Hepatocyte (in vitro differentiated cells): ENCODE measurements around the gene HMCN1. TPM values are rescaled to one million over a fixed set of nuclear protein-coding genes. Genes with fewer than 3 reads are reported as not detected.

Experiments used
- DNase-seq: peaks from one replicate; pipeline ENCODE4 v3.0.0-alpha.2; 2016; ENCODE audit warnings: low spot score
- H2AFZ ChIP-seq: fragments of 200-600 bp; sonication (generic); 2 replicates; pipeline ENCODE4 v1.6.0; 2016; ENCODE audit warnings: antibody characterized with exemption, mild to moderate bottlenecking
- H3K27ac ChIP-seq: fragments of 200-600 bp; sonication (generic); 2 replicates; pipeline ENCODE4 v1.5.1; 2016; ENCODE audit warnings: mild to moderate bottlenecking
- H3K27me3 ChIP-seq: fragments of 200-600 bp; sonication (generic); 2 replicates; pipeline ENCODE4 v1.6.1; 2016
- H3K36me3 ChIP-seq: fragments of 200-600 bp; sonication (generic); replicated peaks from 2 replicates; pipeline ENCODE4 v1.5.1; 2016; ENCODE audit warnings: low read depth; ENCODE audit not compliant: insufficient read depth
- H3K4me1 ChIP-seq: fragments of 200-600 bp; sonication (generic); 2 replicates; pipeline ENCODE4 v1.5.1; 2016; ENCODE audit warnings: mild to moderate bottlenecking, moderate library complexity; ENCODE audit not compliant: insufficient read depth
- H3K4me2 ChIP-seq: fragments of 200-600 bp; sonication (generic); 2 replicates; pipeline ENCODE4 v1.6.0; 2016
- H3K4me3 ChIP-seq: fragments of 200-600 bp; sonication (generic); 2 replicates; pipeline ENCODE4 v1.5.1; 2016; ENCODE audit warnings: mild to moderate bottlenecking
- H3K79me2 ChIP-seq: fragments of 200-600 bp; sonication (generic); 2 replicates; pipeline ENCODE4 v1.6.0; 2017; ENCODE audit warnings: mild to moderate bottlenecking
- H3K9me2 ChIP-seq: fragments of 200-600 bp; sonication (generic); replicated peaks from 2 replicates; pipeline ENCODE4 v1.6.0; 2017; ENCODE audit warnings: mild to moderate bottlenecking; ENCODE audit not compliant: insufficient read depth
- H3K9me3 ChIP-seq: fragments of 200-600 bp; sonication (generic); 2 replicates; pipeline ENCODE4 v1.5.1; 2016; ENCODE audit warnings: low read depth, mild to moderate bottlenecking
- H4K20me1 ChIP-seq: fragments of 200-600 bp; sonication (generic); 2 replicates; pipeline ENCODE4 v1.6.0; 2016; ENCODE audit warnings: mild to moderate bottlenecking; ENCODE audit not compliant: insufficient read depth, poor library complexity, severe bottlenecking
- CTCF ChIP-seq: fragments of 200-600 bp; sonication (generic); IDR thresholded peaks from 2 replicates; pipeline ENCODE4 v1.5.1; 2016; ENCODE audit warnings: antibody characterized with exemption, mild to moderate bottlenecking; ENCODE audit not compliant: poor library complexity
- EZH2 ChIP-seq: fragments of 200-600 bp; sonication (generic); IDR thresholded peaks from 2 replicates; pipeline ENCODE4 v1.6.1; 2016; ENCODE audit warnings: antibody characterized with exemption, mild to moderate bottlenecking, borderline replicate concordance
- EZH2phosphoT487 ChIP-seq: fragments of 200-600 bp; sonication (generic); IDR thresholded peaks from one replicate; pipeline ENCODE4 v1.6.1; 2018; ENCODE audit warnings: antibody characterized with exemption, mild to moderate bottlenecking, low read depth, moderate library complexity; ENCODE audit not compliant: unreplicated experiment, severe bottlenecking
- WGBS: methylation state at CpG from one replicate; pipeline ENCODE4 v1.1.6; 2016; ENCODE audit warnings: low lambda C conversion rate; ENCODE audit errors: missing lambda C conversion rate; 5-methylcytosine and 5-hydroxymethylcytosine counted together
- polyA plus RNA-seq: library from polyadenylated mRNA; unstranded; fragments of >200 nt; fragmentation: Nextera tagmentation; extraction: Ambion mirVana; gene quantifications from 2 replicates; pipeline ENCODE4 v1.2.1, GENCODE V29; 2016
- total RNA-seq: library from RNA; depleted of rRNA; stranded (reverse); fragments of >200 nt; gene quantifications from 2 replicates; pipeline ENCODE4 v1.2.3, GENCODE V29; 2014

The HMCN1 gene
- total and polyA plus RNA-seq, 2 experiments from 2014 or later: 2.3 to 13.4 TPM

- Histone ChIP-seq H3K4me3 (no peak overlapping the region), H3K36me3 (no peaks in the 10 kb centered on the region), H3K9me3 (no peaks in the 10 kb centered on the region), H3K27me3 (no peaks in the 10 kb centered on the region), H3K27ac (no peak overlapping the region), H2AFZ (no peak overlapping the region), H4K20me1 (no peaks in the 10 kb centered on the region), H3K4me2 (no peak overlapping the region), H3K79me2 (no peaks in the 10 kb centered on the region), H3K9me2 (no peaks in the 10 kb centered on the region), H3K4me1 (peaks cover 6% of the 10 kb centered on the region)
- no peak for TF ChIP-seq CTCF
- no peak for TF ChIP-seq EZH2phosphoT487
- no peak for TF ChIP-seq EZH2
- DNase-seq: no peak
- WGBS: 40% methylated on average over 3 of the region's 3 CpGs
Measured at GRCh38 chr1:186220067-186220466, 485.9 kb downstream of the HMCN1 start.

- Histone ChIP-seq H3K4me1 (peaks cover 6% of the 10 kb centered on the region), H3K36me3 (no peaks in the 10 kb centered on the region), H3K9me2 (no peaks in the 10 kb centered on the region), H3K27me3 (no peaks in the 10 kb centered on the region), H2AFZ (no peak overlapping the region), H3K4me2 (no peak overlapping the region), H3K27ac (no peak overlapping the region), H4K20me1 (no peaks in the 10 kb centered on the region), H3K9me3 (no peaks in the 10 kb centered on the region), H3K79me2 (no peaks in the 10 kb centered on the region), H3K4me3 (no peak overlapping the region)
- no peak for DNase-seq
- 92% methylated on average over 1 of the region's 1 CpG for WGBS
- no peak for TF ChIP-seq EZH2
- no peak for TF ChIP-seq CTCF
- no peak for TF ChIP-seq EZH2phosphoT487
Measured at GRCh38 chr1:186220911-186221310, 486.7 kb downstream of the HMCN1 start.

GRCh38 chr1:186225096-186225495, 490.9 kb downstream of the HMCN1 start:
- H3K9me2 ChIP-seq: no peaks in the 10 kb centered on the region
- no peaks in the 10 kb centered on the region for H4K20me1 ChIP-seq
- DNase-seq: peak; percentile 7
- H3K36me3 ChIP-seq: no peaks in the 10 kb centered on the region
- H3K4me1 ChIP-seq: peaks cover 2% of the 10 kb centered on the region
- no peaks in the 10 kb centered on the region for H3K79me2 ChIP-seq
- no peaks in the 10 kb centered on the region for H3K27me3 ChIP-seq
- no peaks in the 10 kb centered on the region for H3K9me3 ChIP-seq
- no peak overlapping the region for H2AFZ ChIP-seq
- no peak overlapping the region for H3K4me3 ChIP-seq
- TF ChIP-seq CTCF (no peak), EZH2 (no peak), EZH2phosphoT487 (no peak)
- H3K4me2 ChIP-seq: no peak overlapping the region
- no peak overlapping the region for H3K27ac ChIP-seq
- 38% methylated on average over 1 of the region's 1 CpG for WGBS

- WGBS: 96% methylated on average over 6 of the region's 6 CpGs
- Histone ChIP-seq H3K9me3 (no peaks in the 10 kb centered on the region), H3K4me1 (no peaks in the 10 kb centered on the region), H3K27me3 (no peaks in the 10 kb centered on the region), H3K9me2 (no peaks in the 10 kb centered on the region), H4K20me1 (no peaks in the 10 kb centered on the region), H3K4me3 (no peak overlapping the region), H3K79me2 (no peaks in the 10 kb centered on the region), H2AFZ (no peak overlapping the region), H3K4me2 (no peak overlapping the region), H3K36me3 (no peaks in the 10 kb centered on the region), H3K27ac (no peak overlapping the region)
- DNase-seq: no peak
- TF ChIP-seq CTCF (no peak), EZH2phosphoT487 (no peak), EZH2 (no peak)
Measured at GRCh38 chr1:186228749-186229148, 494.6 kb downstream of the HMCN1 start.
